WTC11 (cell line): ENCODE data around the gene TMEM106A. TPM values are rescaled to one million over a fixed set of nuclear protein-coding genes. Genes with fewer than 3 reads are reported as not detected.
A peak's percentile ranks its signal among the peaks of the same experiment; 100 is the strongest.
"Not testable (repeated sequence)": the region's sequence is repeated elsewhere in the genome, so short reads cannot be mapped to it uniquely, and the experiment has no call there.

ENCODE experiments used
- ATAC-seq: fragments of 200-7000 bp; cut with Tn5 transposase; 2 replicates; pipeline ENCODE4 v1.10.0; 2021; ENCODE audit warnings: mild to moderate bottlenecking, moderate library complexity
- CTCF ChIA-PET: fragments of 300-600 bp; sonication (Branson Sonifier 250); formaldehyde crosslinking; loops from one replicate; lab custom pipeline; 2021; ENCODE audit warnings: antibody characterized with exemption; lab: Charles Lee
- POLR2A ChIA-PET: fragments of 350-600 bp; sonication (Branson Sonifier 250); formaldehyde crosslinking; loops from one replicate; lab custom pipeline; 2021; ENCODE audit warnings: antibody characterized with exemption; lab: Charles Lee
- DNase-seq: peaks from one replicate; pipeline ENCODE4 v3.0.0; 2021; ENCODE audit warnings: low spot score
- H3K27ac Mint-ChIP-seq: 2 replicates; pipeline ENCODE4 v1.8.0; 2021; ENCODE audit warnings: mixed read lengths
- H3K27me3 Mint-ChIP-seq: 2 replicates; pipeline ENCODE4 v1.8.0; 2021; ENCODE audit warnings: low read depth, mild to moderate bottlenecking, moderate library complexity, mixed read lengths
- H3K36me3 Mint-ChIP-seq: 2 replicates; pipeline ENCODE4 v1.8.0; 2021; ENCODE audit warnings: mixed read lengths
- H3K4me1 Mint-ChIP-seq: 2 replicates; pipeline ENCODE4 v1.8.0; 2022; ENCODE audit warnings: mixed read lengths
- H3K4me3 Mint-ChIP-seq: 2 replicates; pipeline ENCODE4 v1.8.0; 2021; ENCODE audit warnings: mild to moderate bottlenecking, moderate library complexity, mixed read lengths
- H3K9me3 Mint-ChIP-seq: 2 replicates; pipeline ENCODE4 v1.8.0; 2021; ENCODE audit warnings: mixed read lengths
- ATF3 ChIP-seq: sonication (generic); formaldehyde crosslinking; conservative IDR thresholded peaks from 2 replicates; pipeline ENCODE4 v1.8.1; 2022; ENCODE audit warnings: mild to moderate bottlenecking, missing genetic modification reagents
- ELF4 ChIP-seq: sonication (generic); formaldehyde crosslinking; IDR thresholded peaks from 2 replicates; pipeline ENCODE4 v1.8.1; 2022; ENCODE audit warnings: low read depth, mild to moderate bottlenecking, moderate library complexity, missing genetic modification reagents
- ETV6 ChIP-seq: sonication (generic); formaldehyde crosslinking; IDR thresholded peaks from 2 replicates; pipeline ENCODE4 v1.8.1; 2022; ENCODE audit warnings: mild to moderate bottlenecking, missing genetic modification reagents
- FOXJ3 ChIP-seq: sonication (generic); formaldehyde crosslinking; IDR thresholded peaks from 2 replicates; pipeline ENCODE4 v1.9.0; 2021; ENCODE audit warnings: missing genetic modification reagents, mild to moderate bottlenecking, borderline replicate concordance
- GABPB1 ChIP-seq: sonication (generic); formaldehyde crosslinking; IDR thresholded peaks from 2 replicates; pipeline ENCODE4 v1.8.1; 2023; ENCODE audit warnings: mild to moderate bottlenecking, missing genetic modification reagents
- GRHL2 ChIP-seq: fragments of 250-450 bp; sonication (Bioruptor Pico); IDR thresholded peaks from 2 replicates; pipeline ENCODE4 v1.8.0; 2022; ENCODE audit warnings: mild to moderate bottlenecking, moderate library complexity; ENCODE audit not compliant: insufficient replicate concordance, severe bottlenecking
- HMGA2 ChIP-seq: fragments of 250-450 bp; sonication (Bioruptor Pico); IDR thresholded peaks from 2 replicates; pipeline ENCODE4 v1.4.0; 2021; ENCODE audit warnings: mild to moderate bottlenecking, moderate library complexity
- NR2C2 ChIP-seq: sonication (generic); formaldehyde crosslinking; IDR thresholded peaks from 2 replicates; pipeline ENCODE4 v1.8.0; 2022; ENCODE audit warnings: mild to moderate bottlenecking, missing genetic modification reagents
- PRRX2 ChIP-seq: fragments of 250-450 bp; sonication (Bioruptor Pico); IDR thresholded peaks from 2 replicates; pipeline ENCODE4 v1.8.0; 2021; ENCODE audit warnings: mild to moderate bottlenecking
- SOX15 ChIP-seq: fragments of 250-450 bp; sonication (Bioruptor Pico); IDR thresholded peaks from 2 replicates; pipeline ENCODE4 v1.9.0; 2021; ENCODE audit warnings: mild to moderate bottlenecking
- ZNF121 ChIP-seq: sonication (generic); formaldehyde crosslinking; IDR thresholded peaks from 2 replicates; pipeline ENCODE4 v1.8.0; 2023; ENCODE audit warnings: missing genetic modification reagents
- ZNF512 ChIP-seq: sonication (generic); formaldehyde crosslinking; IDR thresholded peaks from 2 replicates; pipeline ENCODE4 v1.8.1; 2022; ENCODE audit warnings: missing genetic modification reagents, borderline replicate concordance
- total RNA-seq: library from RNA; stranded (reverse); gene quantifications from 3 replicates; pipeline ENCODE4 v1.2.3, GENCODE V29; 2021
- TF ChIP-seq, protein P1 (sequence below): sonication (generic); formaldehyde crosslinking; IDR thresholded peaks from 2 replicates; pipeline ENCODE4 v1.8.0; 2022; ENCODE audit warnings: missing genetic modification reagents
- TF ChIP-seq, protein P2 (sequence below): fragments of 250-450 bp; sonication (Bioruptor Pico); IDR thresholded peaks from 2 replicates; pipeline ENCODE4 v2.1.2; 2022; ENCODE audit warnings: mild to moderate bottlenecking, moderate library complexity
- TF ChIP-seq, protein P3 (sequence below): sonication (generic); formaldehyde crosslinking; IDR thresholded peaks from 2 replicates; pipeline ENCODE4 v1.8.1; 2023; ENCODE audit warnings: mild to moderate bottlenecking, missing genetic modification reagents, moderate library complexity
- TF ChIP-seq, protein P4 (sequence below): sonication (generic); formaldehyde crosslinking; IDR thresholded peaks from 2 replicates; pipeline ENCODE4 v1.8.1; 2022; ENCODE audit warnings: low read depth, mild to moderate bottlenecking, moderate library complexity, missing genetic modification reagents, borderline replicate concordance

The TMEM106A gene
- total RNA-seq, 1 experiment from 2014 or later, result 4.4 TPM

GRCh38 chr17:43224146-43224705 is 12.6 kb downstream of the TMEM106A start:
- no peaks in the 10 kb centered on the region for H3K36me3 Mint-ChIP-seq
- no peaks in the 10 kb centered on the region for H3K4me1 Mint-ChIP-seq
- ATAC-seq (no peak), DNase-seq (no peak)
- CTCF ChIA-PET, result no interaction called here
- POLR2A ChIA-PET, result interaction anchor here (0.6 to 1.0 kb wide), 2 partner anchors 40 to 898 kb away, joined by 4 to 7 read pairs; no protein-coding TSS in a partner anchor
- TF ChIP-seq ZNF512 (CRISPR knock-in tag) (no peak), ZNF121 (CRISPR knock-in tag) (no peak), GRHL2 (CRISPR knock-in tag) (no peak)
- TF ChIP-seq, protein P1, sequence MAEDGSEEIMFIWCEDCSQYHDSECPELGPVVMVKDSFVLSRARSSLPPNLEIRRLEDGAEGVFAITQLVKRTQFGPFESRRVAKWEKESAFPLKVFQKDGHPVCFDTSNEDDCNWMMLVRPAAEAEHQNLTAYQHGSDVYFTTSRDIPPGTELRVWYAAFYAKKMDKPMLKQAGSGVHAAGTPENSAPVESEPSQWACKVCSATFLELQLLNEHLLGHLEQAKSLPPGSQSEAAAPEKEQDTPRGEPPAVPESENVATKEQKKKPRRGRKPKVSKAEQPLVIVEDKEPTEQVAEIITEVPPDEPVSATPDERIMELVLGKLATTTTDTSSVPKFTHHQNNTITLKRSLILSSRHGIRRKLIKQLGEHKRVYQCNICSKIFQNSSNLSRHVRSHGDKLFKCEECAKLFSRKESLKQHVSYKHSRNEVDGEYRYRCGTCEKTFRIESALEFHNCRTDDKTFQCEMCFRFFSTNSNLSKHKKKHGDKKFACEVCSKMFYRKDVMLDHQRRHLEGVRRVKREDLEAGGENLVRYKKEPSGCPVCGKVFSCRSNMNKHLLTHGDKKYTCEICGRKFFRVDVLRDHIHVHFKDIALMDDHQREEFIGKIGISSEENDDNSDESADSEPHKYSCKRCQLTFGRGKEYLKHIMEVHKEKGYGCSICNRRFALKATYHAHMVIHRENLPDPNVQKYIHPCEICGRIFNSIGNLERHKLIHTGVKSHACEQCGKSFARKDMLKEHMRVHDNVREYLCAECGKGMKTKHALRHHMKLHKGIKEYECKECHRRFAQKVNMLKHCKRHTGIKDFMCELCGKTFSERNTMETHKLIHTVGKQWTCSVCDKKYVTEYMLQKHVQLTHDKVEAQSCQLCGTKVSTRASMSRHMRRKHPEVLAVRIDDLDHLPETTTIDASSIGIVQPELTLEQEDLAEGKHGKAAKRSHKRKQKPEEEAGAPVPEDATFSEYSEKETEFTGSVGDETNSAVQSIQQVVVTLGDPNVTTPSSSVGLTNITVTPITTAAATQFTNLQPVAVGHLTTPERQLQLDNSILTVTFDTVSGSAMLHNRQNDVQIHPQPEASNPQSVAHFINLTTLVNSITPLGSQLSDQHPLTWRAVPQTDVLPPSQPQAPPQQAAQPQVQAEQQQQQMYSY (CRISPR knock-in tag), result no peak
- no peak overlapping the region for H3K27ac Mint-ChIP-seq
- no peaks in the 10 kb centered on the region for H3K27me3 Mint-ChIP-seq
- no peak overlapping the region for H3K4me3 Mint-ChIP-seq
- no peaks in the 10 kb centered on the region for H3K9me3 Mint-ChIP-seq

- Mint-ChIP-seq H3K9me3 (no peaks in the 10 kb centered on the region), H3K4me3 (no peak overlapping the region), H3K36me3 (no peaks in the 10 kb centered on the region), H3K27me3 (no peaks in the 10 kb centered on the region), H3K27ac (no peak overlapping the region), H3K4me1 (no peaks in the 10 kb centered on the region)
- TF ChIP-seq FOXJ3, result no peak
- TF ChIP-seq, protein P2, sequence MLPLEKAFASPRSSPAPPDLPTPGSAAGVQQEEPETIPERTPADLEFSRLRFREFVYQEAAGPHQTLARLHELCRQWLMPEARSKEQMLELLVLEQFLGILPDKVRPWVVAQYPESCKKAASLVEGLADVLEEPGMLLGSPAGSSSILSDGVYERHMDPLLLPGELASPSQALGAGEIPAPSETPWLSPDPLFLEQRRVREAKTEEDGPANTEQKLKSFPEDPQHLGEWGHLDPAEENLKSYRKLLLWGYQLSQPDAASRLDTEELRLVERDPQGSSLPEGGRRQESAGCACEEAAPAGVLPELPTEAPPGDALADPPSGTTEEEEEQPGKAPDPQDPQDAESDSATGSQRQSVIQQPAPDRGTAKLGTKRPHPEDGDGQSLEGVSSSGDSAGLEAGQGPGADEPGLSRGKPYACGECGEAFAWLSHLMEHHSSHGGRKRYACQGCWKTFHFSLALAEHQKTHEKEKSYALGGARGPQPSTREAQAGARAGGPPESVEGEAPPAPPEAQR (CRISPR knock-in tag), result no peak
- no peak for TF ChIP-seq PRRX2 (CRISPR knock-in tag)
- TF ChIP-seq, protein P3, sequence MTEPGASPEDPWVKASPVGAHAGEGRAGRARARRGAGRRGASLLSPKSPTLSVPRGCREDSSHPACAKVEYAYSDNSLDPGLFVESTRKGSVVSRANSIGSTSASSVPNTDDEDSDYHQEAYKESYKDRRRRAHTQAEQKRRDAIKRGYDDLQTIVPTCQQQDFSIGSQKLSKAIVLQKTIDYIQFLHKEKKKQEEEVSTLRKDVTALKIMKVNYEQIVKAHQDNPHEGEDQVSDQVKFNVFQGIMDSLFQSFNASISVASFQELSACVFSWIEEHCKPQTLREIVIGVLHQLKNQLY, result no peak
- no peak for TF ChIP-seq NR2C2 (CRISPR knock-in tag)
- TF ChIP-seq, protein P4, sequence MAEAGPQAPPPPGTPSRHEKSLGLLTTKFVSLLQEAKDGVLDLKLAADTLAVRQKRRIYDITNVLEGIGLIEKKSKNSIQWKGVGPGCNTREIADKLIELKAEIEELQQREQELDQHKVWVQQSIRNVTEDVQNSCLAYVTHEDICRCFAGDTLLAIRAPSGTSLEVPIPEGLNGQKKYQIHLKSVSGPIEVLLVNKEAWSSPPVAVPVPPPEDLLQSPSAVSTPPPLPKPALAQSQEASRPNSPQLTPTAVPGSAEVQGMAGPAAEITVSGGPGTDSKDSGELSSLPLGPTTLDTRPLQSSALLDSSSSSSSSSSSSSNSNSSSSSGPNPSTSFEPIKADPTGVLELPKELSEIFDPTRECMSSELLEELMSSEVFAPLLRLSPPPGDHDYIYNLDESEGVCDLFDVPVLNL (CRISPR knock-in tag), result no peak
- no peak for TF ChIP-seq GABPB1 (CRISPR knock-in tag)
- no peak for TF ChIP-seq HMGA2 (CRISPR knock-in tag)
- TF ChIP-seq ELF4 (CRISPR knock-in tag), result no peak
- no peak for TF ChIP-seq ATF3
- no peak for TF ChIP-seq SOX15 (CRISPR knock-in tag)
- TF ChIP-seq ETV6 (CRISPR knock-in tag), result no peak
- DNase-seq, result no peak
- no peak for ATAC-seq
- ChIA-PET CTCF (no interaction called here), POLR2A (interaction anchor here (1.5 kb wide), 1 partner anchor 89 kb away, joined by 4 read pairs; no protein-coding TSS in a partner anchor)
These were observed 14.7 kb downstream of the TMEM106A start for GRCh38 chr17:43226393-43226792.

GRCh38 chr17:43228020-43228782 is 16.5 kb downstream of the TMEM106A start, which contains the start of gene CCDC200:
TSS of gene CCDC200 (minus strand) at chr17:43228623. CDS start at chr17:43228554, 69 bp downstream.
- CTCF ChIA-PET, H3K27ac Mint-ChIP-seq, H3K27me3 Mint-ChIP-seq, H3K36me3 Mint-ChIP-seq, H3K4me3 Mint-ChIP-seq, H3K9me3 Mint-ChIP-seq, H3K4me1 Mint-ChIP-seq, DNase-seq, ATAC-seq, POLR2A ChIA-PET: not testable (repeated sequence)

DNA sequence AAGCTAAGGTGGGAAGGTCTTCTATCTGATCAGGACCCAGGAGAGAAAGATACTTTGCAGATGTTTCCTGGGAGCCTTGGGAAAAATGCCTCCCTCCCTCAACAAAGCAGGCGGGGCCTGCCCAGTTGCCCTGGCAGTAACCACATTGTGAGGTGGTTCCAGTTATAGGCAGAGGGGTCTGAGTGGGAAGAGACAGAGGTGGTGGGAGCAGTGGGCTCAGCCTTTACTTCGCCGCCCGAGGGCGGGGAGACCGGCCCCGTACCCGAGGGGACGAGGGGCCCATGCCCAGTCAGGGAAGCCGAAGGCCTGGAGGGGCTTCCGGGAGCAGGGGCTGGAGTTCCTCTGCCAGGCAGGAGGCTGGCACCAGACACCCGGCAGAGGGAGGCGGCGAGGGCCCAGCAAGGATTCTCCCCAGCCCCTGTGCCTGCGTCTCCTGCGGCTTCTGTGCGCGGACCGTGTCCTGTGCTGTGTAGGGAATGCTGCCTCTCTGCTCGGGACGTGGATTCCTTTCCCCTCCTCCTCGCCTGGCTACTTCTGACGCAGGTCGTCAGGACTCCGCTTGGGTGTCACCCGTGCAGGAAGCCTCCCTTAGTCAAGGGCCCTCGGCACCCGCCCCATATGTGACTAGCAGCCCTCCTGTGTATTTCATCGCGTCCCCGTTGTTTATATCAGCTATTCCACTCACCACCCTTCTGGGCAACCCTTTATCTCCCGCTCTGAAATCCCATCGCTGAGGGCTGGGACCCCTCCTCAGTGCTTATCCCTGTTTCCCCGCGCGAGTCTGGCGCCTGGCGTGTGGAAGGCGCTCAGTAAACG is 19.7 kb downstream of the TMEM106A start:
- H3K27ac Mint-ChIP-seq, POLR2A ChIA-PET, H3K27me3 Mint-ChIP-seq, H3K9me3 Mint-ChIP-seq, ATAC-seq, H3K36me3 Mint-ChIP-seq, H3K4me1 Mint-ChIP-seq, H3K4me3 Mint-ChIP-seq, CTCF ChIA-PET: not testable (repeated sequence)
- DNase-seq, result peak; percentile 4
